HG03097 (cell line): ENCODE measurements around the gene TMEM161A.
"Not testable (repeated sequence)": the region's sequence is repeated elsewhere in the genome, so short reads cannot be mapped to it uniquely, and the experiment has no call there.

Experiments
- ATAC-seq: cut with Tn5 transposase; IDR thresholded peaks from one replicate; pipeline ENCODE4 v1.9.1; 2021; ENCODE audit not compliant: unreplicated experiment, low FRiP score

Gene TMEM161A

DNA sequence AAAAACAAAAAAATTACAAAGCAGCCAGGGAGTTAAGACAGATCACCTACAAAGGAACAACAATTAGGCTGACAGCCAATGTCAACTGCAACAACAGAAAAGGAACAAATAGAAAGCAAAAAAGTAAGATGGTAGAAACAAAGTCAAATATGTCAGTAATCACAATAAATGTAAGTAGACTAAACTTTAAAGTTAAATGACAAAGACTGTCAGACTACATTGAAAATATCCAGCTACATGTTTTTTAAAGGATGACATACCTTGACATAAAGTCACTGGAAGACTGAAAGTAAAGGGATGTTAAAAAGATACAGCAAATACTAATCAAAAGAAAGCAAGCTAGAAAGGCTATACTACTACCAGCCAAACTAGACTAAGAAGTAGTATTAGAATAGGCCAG is 14.9 kb downstream of the TMEM161A start:
- ATAC-seq: no peak

DNA sequence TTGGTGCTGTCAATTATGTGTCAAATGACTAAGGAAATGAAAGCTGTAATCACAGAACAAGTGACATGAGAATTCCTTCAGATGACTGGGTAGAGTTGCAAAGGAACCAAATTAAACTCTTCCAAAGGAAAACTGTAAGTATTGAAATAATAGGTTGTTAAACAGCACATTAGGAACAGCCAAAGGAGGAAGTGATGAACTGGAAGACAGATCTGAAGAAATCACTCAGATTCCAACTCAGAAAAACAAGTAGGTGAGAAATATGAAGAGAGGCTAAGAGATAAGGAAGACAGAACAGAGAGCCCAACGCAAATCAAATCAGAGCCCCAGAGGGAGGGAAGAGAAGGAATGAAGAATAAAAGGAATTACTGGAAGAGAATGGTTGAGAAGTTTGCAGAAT is 15.4 kb downstream of the TMEM161A start:
- ATAC-seq: no peak

DNA sequence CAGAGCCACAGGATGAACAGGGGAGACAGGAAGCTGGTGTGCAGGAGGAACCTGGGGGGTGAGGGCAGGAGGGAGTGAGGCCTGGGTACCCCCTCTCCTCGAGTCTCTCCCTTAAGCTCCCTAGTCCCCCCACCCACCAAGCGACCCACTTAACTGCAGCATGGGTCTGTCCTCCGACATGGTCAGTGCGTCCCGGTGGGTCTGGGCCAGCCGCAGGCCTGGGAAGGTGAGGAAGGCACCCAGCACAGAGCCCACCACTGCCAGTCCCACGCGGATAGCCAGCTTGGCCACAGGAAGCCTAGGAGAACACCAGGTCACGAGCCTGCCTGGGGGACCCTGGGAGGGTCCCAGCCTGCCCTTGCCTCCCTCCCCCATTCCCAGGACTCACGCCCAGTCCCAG is 16.9 kb downstream of the TMEM161A start:
- ATAC-seq: no peak

DNA sequence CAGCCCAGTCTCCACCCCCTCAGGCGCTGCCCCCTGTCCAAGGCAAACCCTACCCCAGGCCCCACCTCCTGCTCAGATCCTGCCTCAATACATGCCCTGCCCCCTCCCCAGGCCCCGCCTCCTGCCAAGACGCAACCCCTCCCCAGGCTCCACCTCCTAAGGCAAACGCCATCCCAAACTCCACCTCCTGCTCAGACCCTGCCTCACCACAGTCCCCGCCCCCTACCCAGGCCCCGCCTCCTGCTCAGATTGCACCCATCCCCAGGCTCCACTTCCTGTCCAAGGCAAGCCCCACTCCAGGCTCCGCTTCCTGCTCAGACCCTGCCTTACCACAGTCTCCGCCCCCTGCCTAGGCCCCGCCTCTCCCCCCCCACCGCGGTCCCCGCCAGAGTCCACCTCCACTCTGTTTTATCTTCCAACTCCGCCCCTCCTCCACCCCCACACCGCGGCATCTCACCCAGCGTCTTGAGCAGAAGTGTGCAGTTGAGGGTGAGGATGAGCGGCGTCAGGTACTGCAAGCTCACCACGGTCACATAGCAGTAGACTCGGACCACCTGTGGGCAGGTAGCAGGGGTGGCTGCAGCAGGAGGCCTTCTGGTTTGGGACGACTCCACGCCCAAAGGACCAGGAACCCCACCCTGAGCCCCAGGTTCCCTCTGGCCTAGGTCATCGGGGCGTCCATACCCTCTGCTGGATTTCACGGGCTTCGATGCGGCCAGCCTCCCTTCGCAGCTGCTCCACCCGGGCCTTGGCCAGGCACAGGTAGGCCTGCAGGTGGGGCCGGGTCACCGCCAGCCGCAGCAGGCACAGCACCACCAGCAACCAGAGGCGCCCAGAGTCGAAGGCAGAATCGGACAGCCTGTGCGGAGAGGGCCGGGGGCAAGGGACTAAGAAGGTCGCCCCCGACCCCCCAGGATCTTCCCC is 17.7 kb downstream of the TMEM161A start:
- ATAC-seq: no peak

DNA sequence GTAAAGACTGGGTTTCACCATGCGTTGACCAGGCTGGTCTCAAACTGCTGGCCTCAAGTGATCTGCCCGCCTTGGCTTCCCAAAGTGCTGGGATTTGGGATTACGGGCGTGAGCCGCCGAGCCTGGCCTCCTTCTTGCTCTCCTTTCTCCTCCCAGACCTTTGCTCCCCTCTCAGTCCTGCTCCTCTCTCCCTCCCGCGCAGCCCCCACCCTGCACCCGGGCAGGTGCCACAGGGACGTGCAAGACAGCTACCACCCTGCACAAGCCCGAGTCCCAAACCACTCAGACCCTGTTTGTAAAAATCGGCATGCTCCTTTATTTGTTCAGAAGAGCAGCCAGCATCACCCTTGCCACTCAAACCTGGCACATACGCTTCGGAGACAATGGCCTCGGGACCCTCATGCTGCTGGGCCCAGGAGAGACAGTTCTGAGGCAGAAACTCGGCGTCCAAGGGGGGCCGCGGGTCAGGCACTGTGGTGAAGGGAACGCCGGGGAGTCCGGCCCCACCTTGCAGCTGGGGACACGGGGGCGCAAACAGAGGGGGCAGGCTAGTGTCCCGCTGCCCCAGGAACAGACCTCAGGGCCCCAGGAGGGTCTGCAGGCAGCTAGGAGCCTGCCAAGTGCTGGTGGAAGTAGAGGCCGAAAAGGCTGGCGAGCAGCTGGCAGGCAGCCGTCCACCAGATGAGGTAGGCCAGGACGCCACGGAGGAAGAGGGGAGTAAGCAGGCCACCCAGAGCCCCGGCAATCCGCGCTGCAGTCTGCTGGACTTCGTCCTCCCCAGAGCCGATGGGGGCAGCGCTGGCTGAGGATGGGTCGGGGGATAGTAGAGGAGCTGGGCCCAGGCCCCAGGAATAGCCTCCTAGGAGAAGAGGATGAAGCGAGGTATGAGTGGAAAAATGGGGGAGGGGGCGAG is 18.7 kb downstream of the TMEM161A start:
- no peak for ATAC-seq

DNA sequence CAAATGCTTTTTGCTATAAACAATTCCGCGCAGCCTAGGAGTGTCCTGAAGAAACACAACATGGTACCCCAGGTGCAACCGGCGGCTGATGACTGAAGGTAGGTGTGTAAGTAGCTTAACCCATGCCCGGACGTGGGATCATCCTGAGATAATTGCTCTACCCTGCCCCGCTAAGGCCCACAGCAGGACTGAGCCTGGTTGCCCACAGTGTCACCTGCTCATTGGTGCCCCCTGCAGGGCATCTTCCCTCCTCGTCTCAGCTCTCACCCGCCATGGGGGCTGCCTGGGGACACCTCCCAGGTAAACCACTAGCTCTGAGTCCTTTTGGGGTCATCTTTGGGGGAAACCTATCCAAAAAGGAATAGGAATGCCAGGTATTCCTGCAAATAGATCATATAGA is 22.3 kb downstream of the TMEM161A start:
- no peak for ATAC-seq

DNA sequence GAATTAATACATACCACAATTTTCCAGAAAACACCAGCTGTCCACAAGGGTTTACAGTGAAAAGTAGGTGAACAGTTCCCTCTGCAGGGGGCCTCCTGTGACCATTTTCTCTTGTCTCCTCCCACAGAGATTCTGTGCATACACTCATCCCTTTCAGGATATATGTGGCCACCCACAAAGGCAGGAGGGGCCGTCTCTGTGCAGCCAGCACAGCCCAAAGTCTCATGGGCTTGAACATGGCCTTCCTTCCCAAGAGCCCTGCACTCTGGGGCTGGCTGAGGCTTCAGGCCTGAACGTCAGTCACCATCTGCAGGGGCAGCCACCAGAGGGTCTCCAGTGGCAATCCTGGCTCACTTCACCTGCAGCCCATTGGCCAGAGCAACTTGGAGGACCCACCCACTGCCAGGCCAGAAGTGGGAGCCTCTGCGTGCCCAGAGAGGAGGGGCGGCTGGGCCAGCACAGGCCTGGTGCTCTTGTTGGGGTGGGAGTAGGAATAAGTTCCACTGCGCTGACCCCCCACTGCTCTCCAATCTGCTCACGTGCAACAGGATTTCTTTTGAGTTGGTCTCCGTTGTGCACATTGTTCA is 25.1 kb downstream of the TMEM161A start:
- ATAC-seq: no peak

DNA sequence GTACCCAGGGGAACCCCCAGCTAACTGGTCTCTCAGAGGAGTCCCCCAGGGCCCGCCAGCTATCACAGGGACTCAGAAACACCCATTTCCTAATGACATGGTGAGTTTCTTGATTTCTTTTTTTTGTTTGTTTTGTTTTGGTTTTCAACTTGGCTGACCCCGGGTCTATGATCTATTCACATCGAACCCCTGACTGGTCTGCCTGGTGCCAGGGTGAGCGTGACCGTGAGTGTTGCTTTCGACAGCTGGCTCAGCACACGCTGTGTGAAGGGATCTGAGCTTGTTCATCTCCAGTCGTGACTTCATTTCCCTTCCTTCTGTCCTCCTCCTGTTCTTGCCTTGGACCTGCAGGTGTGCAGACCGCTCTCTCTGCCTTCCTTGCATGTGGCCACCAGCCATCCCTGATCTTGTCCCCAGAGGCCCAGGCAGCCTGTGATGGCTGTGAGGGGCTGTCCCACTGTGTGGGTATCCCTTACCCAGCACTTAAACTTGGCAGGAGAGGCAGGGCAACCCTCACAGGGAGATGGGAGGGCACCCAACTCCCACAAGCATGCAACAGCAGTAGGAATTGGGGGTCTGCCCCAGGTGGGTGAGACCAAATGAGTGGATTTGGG is 26.2 kb downstream of the TMEM161A start:
- no peak for ATAC-seq

DNA sequence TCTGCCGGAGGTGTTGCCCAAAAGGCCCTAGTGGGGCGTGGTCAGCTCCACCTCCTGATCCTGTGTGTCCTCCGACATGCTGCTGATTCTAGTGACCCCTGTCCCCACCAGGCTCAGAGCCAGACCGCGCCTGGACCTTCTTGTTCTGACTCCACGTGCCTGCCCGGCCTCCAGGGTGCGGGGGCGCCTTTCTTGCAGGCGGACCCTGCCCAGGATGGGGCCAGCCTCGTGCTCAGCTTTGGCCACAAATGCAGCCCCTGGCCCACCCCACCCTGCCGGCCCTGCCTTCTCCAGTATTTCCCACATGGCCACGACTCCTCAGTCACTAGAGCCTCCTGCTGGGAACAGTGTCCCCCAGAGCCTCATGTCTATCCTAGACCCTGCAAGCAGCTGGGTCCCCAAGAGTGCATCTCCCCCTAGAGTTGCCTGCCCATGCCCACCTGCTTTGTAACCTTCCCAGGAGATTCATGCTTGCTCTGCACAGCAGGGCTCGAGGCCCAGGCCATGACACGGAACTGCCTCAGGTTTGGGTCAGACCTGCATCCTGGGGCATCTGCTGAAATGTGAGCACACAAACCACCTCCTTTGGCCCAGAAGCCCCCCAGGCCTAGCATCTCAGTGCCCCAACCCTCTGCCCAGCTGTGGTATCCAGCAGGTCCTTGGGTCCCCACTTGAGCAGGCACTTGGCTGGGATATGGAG is 27.0 kb downstream of the TMEM161A start:
- no peak for ATAC-seq

DNA sequence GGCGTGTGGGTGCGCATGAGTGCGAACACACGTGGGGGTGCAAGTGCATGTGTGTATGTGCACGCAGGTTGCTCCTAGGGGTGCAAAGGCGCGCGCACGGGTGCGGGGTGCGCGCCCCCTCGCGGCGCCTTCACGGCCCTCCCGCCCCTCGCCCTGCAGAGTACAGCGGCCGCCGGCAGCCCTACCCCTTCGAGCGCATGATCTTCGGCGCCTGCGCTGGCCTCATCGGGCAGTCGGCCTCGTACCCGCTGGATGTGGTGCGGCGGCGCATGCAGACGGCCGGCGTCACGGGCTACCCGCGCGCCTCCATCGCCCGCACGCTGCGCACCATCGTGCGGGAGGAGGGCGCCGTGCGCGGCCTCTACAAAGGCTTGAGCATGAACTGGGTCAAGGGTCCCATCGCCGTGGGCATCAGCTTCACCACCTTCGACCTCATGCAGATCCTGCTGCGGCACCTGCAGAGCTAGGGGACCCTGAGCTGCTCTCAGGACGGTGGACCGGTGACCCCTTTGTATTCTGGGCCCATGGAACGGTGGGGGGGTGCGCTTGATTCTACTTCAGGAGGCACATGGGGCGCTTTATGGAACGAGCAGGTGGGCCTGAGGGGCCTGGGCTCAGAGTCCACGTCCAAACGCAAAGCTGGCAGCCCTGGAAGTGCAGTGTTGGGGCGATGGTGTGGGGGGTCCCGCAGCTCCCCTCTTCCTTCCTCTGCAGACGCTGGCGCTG is 27.7 kb downstream of the TMEM161A start:
- no peak for ATAC-seq

DNA sequence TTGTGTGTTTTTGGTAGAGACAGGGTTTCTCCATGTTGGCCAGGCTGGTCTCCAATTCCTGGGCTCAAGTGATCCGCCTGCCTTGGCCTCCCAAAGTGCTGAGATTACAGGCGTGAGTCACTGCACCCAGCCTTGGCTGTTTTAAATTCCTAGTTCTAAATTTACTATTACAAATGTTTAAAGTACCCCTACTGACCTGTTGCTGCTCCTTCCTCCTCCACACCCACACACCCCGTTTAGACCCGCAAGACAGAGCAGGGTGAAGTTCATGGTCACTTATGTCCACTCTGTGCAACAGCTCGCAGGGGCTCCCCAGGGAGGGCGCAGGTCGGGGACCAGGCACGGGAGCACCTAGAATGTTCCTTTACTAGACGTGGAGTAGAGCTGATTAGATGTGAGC is 28.7 kb downstream of the TMEM161A start:
- ATAC-seq: no peak

DNA sequence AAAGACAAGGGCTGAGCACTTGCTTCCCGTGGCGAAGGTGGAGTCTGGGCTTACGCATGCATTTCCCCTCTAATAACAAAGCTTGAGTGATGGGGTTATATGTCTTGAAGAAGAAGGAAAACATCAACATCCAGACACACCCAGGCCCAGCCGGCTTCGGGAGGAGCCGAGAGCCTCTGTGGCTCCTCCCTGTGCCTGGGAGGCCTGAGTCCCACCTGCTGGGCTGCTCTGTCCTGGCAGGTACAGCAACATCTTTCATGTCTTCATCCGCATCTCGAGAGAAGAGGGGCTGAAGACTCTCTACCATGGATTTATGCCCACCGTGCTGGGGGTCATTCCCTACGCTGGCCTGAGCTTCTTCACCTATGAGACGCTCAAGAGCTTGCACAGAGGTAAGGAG is 30.6 kb downstream of the TMEM161A start:
- no peak for ATAC-seq

DNA sequence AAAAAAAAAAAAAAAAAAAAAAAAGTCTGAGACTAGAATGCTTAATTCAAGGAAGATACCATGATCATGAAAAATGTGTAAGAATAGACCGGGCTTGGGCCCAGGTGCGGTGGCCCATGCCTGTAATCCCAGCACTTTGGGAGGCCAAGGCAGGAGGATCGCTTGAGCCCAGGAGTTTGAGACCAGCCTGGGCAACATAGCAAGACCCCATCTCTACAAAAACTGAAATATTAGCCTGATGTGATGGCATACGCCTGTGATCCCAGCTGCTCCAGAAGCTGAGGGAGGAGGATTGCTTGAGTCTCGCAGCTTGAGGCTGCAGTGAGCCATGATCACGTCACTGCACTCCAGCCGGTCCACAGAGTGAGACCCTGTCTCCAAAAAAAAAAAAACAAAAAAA is 31.3 kb downstream of the TMEM161A start:
- ATAC-seq: not testable (repeated sequence)

DNA sequence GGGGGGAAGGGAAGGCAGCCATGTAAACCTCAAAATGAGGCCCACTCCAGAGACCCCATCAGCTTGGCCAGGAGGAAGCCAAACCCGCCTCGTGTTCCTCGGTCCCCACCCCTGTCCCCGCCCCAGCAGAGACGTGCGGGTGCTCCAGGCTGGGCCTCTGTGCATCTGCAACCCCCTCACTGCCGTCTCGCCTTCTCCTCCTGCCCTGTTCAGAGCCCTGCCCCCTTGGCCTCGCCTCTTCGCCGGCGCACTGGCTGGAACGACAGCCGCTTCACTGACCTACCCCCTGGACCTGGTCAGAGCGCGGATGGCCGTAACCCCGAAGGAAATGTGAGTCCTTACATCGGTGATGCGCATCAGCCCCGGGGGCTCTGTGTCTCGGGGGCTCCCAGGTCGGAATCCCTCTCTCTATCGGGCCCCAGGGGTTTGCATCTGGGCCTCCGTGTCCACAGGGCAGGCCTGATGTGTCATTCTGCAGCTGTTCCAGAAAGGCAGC is 32.2 kb downstream of the TMEM161A start:
- no peak for ATAC-seq

DNA sequence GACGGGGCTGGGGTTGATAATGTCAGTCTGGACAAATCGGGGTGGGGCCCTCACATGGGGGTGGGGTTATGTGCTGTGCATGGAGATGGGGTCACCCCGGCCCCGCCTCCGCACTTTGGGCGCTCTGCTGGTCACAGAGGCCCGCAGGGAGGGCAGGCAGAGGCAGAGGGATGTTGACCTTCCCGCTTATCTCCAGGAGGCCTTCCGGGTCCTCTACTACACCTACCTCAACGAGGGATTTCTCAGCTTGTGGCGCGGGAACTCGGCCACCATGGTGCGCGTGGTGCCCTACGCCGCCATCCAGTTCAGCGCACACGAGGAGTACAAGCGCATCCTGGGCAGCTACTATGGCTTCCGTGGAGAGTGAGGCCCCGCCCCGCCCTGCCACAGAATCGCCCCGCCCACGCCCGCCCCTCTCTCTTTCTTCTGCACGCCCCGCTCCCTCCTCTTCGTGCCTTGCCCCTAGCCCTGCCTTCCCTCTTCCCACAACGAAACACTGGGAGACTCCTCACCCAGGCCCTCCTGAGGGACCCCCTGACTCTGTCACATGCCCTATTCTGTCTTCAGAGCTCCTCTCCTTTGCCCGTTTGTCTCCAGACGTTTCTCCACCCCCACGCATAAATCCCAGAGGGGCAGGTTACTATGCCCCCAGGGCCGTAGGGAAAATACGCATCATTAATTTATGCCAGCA is 32.8 kb downstream of the TMEM161A start:
- no peak for ATAC-seq

DNA sequence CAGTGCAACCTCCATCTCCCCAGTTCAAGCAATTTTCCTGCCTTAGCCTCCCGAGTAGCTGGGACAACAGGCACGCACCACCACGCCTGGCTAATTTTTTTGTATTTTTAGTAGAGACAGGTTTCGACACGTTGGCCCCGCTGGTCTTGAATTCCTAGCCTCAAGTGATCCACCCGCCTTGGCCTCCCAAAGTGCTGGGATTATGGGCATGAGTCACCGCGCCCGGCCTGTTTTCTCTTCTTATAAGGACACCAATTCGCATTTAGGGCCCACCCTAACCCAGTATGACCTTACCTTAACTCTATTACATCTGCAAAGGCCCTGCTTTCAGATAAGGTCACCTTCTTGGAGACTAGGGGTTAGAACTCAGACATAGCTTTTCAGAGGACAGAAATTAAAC is 35.1 kb downstream of the TMEM161A start:
- no peak for ATAC-seq

DNA sequence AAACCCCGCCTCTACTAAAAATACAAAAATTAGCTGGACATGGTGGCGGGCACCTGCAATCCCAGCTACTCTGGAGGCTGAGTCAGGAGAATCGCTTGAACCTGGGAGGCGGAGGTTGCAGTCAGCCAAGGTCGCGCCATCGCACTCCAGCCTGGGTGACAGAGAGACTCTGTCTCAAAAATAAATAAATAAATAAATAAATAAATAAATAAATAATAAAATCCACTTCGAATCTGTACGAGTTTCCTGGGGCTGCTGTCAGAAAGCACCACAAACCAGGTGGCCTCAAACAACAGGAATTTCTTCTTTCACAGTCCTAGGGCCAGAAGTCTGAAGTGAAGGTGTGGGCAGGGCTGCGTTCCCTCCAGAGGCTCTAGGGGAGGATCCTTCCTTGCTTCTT is 35.7 kb downstream of the TMEM161A start:
- ATAC-seq: not testable (repeated sequence)

DNA sequence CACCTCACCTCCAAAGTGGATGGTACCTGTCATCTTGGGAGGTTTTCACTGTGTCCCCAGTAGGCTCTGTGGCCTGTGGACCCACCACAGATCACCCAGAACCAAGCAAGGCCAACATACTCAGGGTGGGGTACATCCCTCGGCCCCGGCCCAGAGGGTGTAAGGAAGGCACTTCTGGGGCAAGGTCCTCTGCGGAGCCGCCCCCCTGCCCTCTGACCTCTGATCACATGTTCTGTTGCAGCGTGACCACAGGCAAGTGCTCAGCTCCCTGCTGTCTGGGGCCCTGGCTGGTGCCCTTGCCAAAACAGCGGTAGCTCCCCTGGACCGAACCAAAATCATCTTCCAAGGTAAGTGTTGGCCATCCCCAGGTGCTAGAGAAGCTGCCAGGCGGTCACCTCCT is 36.7 kb downstream of the TMEM161A start:
- no peak for ATAC-seq
